ENCODE results near the gene CCDC32. TPM values are rescaled to one million over a fixed set of nuclear protein-coding genes. Genes with fewer than 3 reads are reported as not detected.
A peak's percentile ranks its signal among the peaks of the same experiment; 100 is the strongest.

The CCDC32 gene
- total RNA-seq, 2 donors from 2014 or later: 7.6 to 21.0 TPM

GRCh38 chr15:40533763-40534364 is 31.0 kb downstream of the CCDC32 start:
- 81 to 93% methylated on average over 4 of the region's 4 CpGs for WGBS, 2 donors

GRCh38 chr15:40528801-40529200 is 36.0 kb downstream of the CCDC32 start:
- TF ChIP-seq CTCF (IDR thresholded peaks at IDR 0.05): no peak
- no peak for TF ChIP-seq POLR2A (IDR thresholded peaks at IDR 0.05)
- no peaks in the 10 kb centered on the region for H3K36me3 ChIP-seq (replicated peaks in 1 of 2; ENCODE audit: insufficient read depth in 1 of 2, low read depth in 2 of 2)
- 91 to 97% methylated on average over 6 of the region's 6 CpGs for WGBS, 2 donors
- no peaks in the 10 kb centered on the region for H3K9me3 ChIP-seq
- no peak overlapping the region for H3K27ac ChIP-seq
- no peak for ATAC-seq
- H3K27me3 ChIP-seq: no peaks in the 10 kb centered on the region
- no peak for DNase-seq
- intact Hi-C loops (cut with DNase I): no loop called here
- no peak overlapping the region for H3K4me3 ChIP-seq
- peaks cover 12% of the 10 kb centered on the region for H3K4me1 ChIP-seq

More at GRCh38 chr15:40533763-40534364, 31.0 kb downstream of the CCDC32 start:
- H3K27ac ChIP-seq: no peak overlapping the region
- DNase-seq (no peak), ATAC-seq (no peak)
- H3K4me3 ChIP-seq: no peak overlapping the region
- no peaks in the 10 kb centered on the region for H3K4me1 ChIP-seq
- intact Hi-C loops (cut with DNase I): no loop called here
- TF ChIP-seq POLR2A (IDR thresholded peaks at IDR 0.05) (no peak), CTCF (IDR thresholded peaks at IDR 0.05) (no peak)
- no peaks in the 10 kb centered on the region for H3K27me3 ChIP-seq
- H3K9me3 ChIP-seq: no peaks in the 10 kb centered on the region
- H3K36me3 ChIP-seq (replicated peaks in 1 of 2; ENCODE audit: insufficient read depth in 1 of 2, low read depth in 2 of 2): no peaks in the 10 kb centered on the region

- TF ChIP-seq POLR2A (IDR thresholded peaks at IDR 0.05) (no peak), CTCF (IDR thresholded peaks at IDR 0.05) (no peak)
- DNase-seq: peak in 3 of 4 donors; percentile 21 to 26 (median 24)
- Histone ChIP-seq H3K9me3 (no peaks in the 10 kb centered on the region), H3K27me3 (no peaks in the 10 kb centered on the region), H3K27ac (no peak overlapping the region), H3K4me1 (peaks cover 12% of the 10 kb centered on the region), H3K36me3 (replicated peaks in 1 of 2; ENCODE audit: insufficient read depth in 1 of 2, low read depth in 2 of 2) (no peaks in the 10 kb centered on the region), H3K4me3 (no peak overlapping the region)
- WGBS, 2 donors: 27 to 43% methylated on average over 3 of the region's 3 CpGs
- ATAC-seq: peak; percentile 24
- intact Hi-C loops (cut with DNase I): no loop called here
These were observed 39.0 kb downstream of the CCDC32 start for GRCh38 chr15:40525855-40526254.

GRCh38 chr15:40523611-40524010 is 41.2 kb downstream of the CCDC32 start:
- no peaks in the 10 kb centered on the region for H3K36me3 ChIP-seq (replicated peaks in 1 of 2; ENCODE audit: insufficient read depth in 1 of 2, low read depth in 2 of 2)
- DNase-seq (no peak), ATAC-seq (no peak)
- intact Hi-C loops (cut with DNase I): no loop called here
- no peaks in the 10 kb centered on the region for H3K9me3 ChIP-seq
- H3K4me3 ChIP-seq: no peak overlapping the region
- TF ChIP-seq CTCF (IDR thresholded peaks at IDR 0.05) (no peak), POLR2A (IDR thresholded peaks at IDR 0.05) (no peak)
- H3K4me1 ChIP-seq: peaks cover 16% of the 10 kb centered on the region
- H3K27ac ChIP-seq: no peak overlapping the region
- no peaks in the 10 kb centered on the region for H3K27me3 ChIP-seq

- TF ChIP-seq CTCF (IDR thresholded peaks at IDR 0.05) (no peak), POLR2A (IDR thresholded peaks at IDR 0.05) (no peak)
These were observed 48.5 kb downstream of the CCDC32 start for GRCh38 chr15:40516322-40516721.

More at GRCh38 chr15:40516322-40516721, 48.5 kb downstream of the CCDC32 start:
- intact Hi-C loops (cut with DNase I): no loop called here
- ATAC-seq (no peak), DNase-seq (no peak)
- Histone ChIP-seq H3K9me3 (no peaks in the 10 kb centered on the region), H3K27ac (no peak overlapping the region), H3K4me1 (peaks cover 13% of the 10 kb centered on the region), H3K36me3 (replicated peaks in 1 of 2; ENCODE audit: insufficient read depth in 1 of 2, low read depth in 2 of 2) (no peaks in the 10 kb centered on the region), H3K27me3 (no peaks in the 10 kb centered on the region), H3K4me3 (no peak overlapping the region)
- 86 to 91% methylated on average over 2 of the region's 2 CpGs for WGBS, 2 donors
